Measurements from ENCODE around the gene ZRANB3.
A peak's percentile ranks its signal among the peaks of the same experiment; 100 is the strongest.

The ZRANB3 gene

GRCh38 chr2:135169900-135170753, 360.9 kb downstream of the ZRANB3 start:
- peaks cover 10% of the 10 kb centered on the region for H3K4me1 Mint-ChIP-seq
- no peak overlapping the region for H3K27ac Mint-ChIP-seq
- no peaks in the 10 kb centered on the region for H3K9me3 Mint-ChIP-seq
- ATAC-seq (peak; percentile 62), DNase-seq (ENCODE audit: low spot score in 2 of 2) (no peak)
- H3K4me3 Mint-ChIP-seq = peak overlapping the region; percentile 18
- peaks cover 58% of the 10 kb centered on the region for H3K36me3 Mint-ChIP-seq

GRCh38 chr2:135168204-135168856, 362.7 kb downstream of the ZRANB3 start:
- Mint-ChIP-seq H3K4me3 (no peak overlapping the region), H3K36me3 (peaks cover 72% of the 10 kb centered on the region)

GRCh38 chr2:135167273-135167672, 363.7 kb downstream of the ZRANB3 start:
- H3K4me1 Mint-ChIP-seq = peaks cover 10% of the 10 kb centered on the region
- DNase-seq (ENCODE audit: low spot score in 2 of 2) (no peak), ATAC-seq (no peak)
- no peaks in the 10 kb centered on the region for H3K9me3 Mint-ChIP-seq
- no peak overlapping the region for H3K27ac Mint-ChIP-seq
- H3K36me3 Mint-ChIP-seq = peaks cover 71% of the 10 kb centered on the region
- H3K4me3 Mint-ChIP-seq = no peak overlapping the region

More at GRCh38 chr2:135168204-135168856, 362.7 kb downstream of the ZRANB3 start:
- Mint-ChIP-seq H3K4me1 (peaks cover 10% of the 10 kb centered on the region), H3K27ac (no peak overlapping the region), H3K9me3 (no peaks in the 10 kb centered on the region)
- ATAC-seq = no peak
- no peak for DNase-seq (ENCODE audit: low spot score in 2 of 2)

- peaks cover 5% of the 10 kb centered on the region for H3K4me1 Mint-ChIP-seq
- no peak for DNase-seq (ENCODE audit: low spot score in 2 of 2)
- H3K27ac Mint-ChIP-seq = peak overlapping the region; percentile 54
- H3K9me3 Mint-ChIP-seq = no peaks in the 10 kb centered on the region
- ATAC-seq = no peak
- peaks cover 60% of the 10 kb centered on the region for H3K36me3 Mint-ChIP-seq
- no peak overlapping the region for H3K4me3 Mint-ChIP-seq
Measured at GRCh38 chr2:135164431-135164830, 366.6 kb downstream of the ZRANB3 start.

DNA sequence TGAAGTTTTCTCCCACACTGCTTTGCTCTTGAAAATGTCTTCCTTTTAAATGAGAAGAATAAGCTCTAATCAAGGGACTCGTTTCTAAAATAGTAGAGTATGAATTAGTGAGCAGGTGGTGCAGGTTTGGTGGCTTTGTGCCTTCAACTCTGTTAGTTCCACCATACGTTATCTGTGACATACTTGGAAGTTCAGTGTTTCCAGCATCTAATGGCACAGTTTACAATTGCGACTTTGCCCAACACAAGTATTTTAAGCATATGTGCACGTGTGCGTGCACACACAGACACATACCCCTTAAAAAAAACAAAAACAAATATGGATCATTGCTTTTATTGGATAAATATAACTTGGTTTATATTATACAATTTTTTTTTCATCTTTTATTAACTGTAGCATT, 367.1 kb downstream of the ZRANB3 start:
- Mint-ChIP-seq H3K4me3 (no peak overlapping the region), H3K9me3 (no peaks in the 10 kb centered on the region), H3K4me1 (peaks cover 5% of the 10 kb centered on the region), H3K36me3 (peaks cover 59% of the 10 kb centered on the region), H3K27ac (peak overlapping the region; percentile 54)
- DNase-seq (ENCODE audit: low spot score in 2 of 2) (no peak), ATAC-seq (no peak)

- H3K9me3 Mint-ChIP-seq = no peaks in the 10 kb centered on the region
- no peak overlapping the region for H3K4me3 Mint-ChIP-seq
- peaks cover 58% of the 10 kb centered on the region for H3K36me3 Mint-ChIP-seq
Measured at GRCh38 chr2:135163306-135163705, 367.7 kb downstream of the ZRANB3 start.

GRCh38 chr2:135162786-135163185, 368.2 kb downstream of the ZRANB3 start:
- no peak overlapping the region for H3K4me3 Mint-ChIP-seq
- H3K9me3 Mint-ChIP-seq = no peaks in the 10 kb centered on the region
- H3K36me3 Mint-ChIP-seq = peaks cover 58% of the 10 kb centered on the region
- H3K4me1 Mint-ChIP-seq = no peaks in the 10 kb centered on the region
- ATAC-seq (no peak), DNase-seq (ENCODE audit: low spot score in 2 of 2) (no peak)
- no peak overlapping the region for H3K27ac Mint-ChIP-seq

More at GRCh38 chr2:135163306-135163705, 367.7 kb downstream of the ZRANB3 start:
- DNase-seq (ENCODE audit: low spot score in 2 of 2) (no peak), ATAC-seq (no peak)
- H3K4me1 Mint-ChIP-seq = no peaks in the 10 kb centered on the region
- H3K27ac Mint-ChIP-seq = no peak overlapping the region

DNA sequence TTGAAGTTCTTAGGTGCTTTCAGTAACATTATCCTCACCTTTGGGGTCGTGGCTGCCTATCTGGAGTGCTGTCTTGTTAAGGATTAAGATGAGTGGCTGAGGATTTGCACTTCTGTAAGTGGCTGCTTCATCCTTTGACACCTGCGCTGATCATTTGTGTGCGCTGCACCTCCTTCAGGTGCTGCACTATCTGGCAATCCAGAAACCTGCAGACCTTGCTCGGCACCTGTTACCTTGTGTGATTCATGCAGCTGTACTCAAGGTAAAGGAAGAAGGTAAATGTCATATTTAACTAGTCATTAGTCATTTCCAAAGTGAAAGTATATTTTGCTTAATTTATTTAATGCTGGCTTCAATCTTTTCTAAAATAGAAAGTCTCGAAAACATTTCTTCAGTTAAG, 368.6 kb downstream of the ZRANB3 start:
- DNase-seq (ENCODE audit: low spot score in 2 of 2) (no peak), ATAC-seq (no peak)
- no peak overlapping the region for H3K4me3 Mint-ChIP-seq
- no peak overlapping the region for H3K27ac Mint-ChIP-seq
- no peaks in the 10 kb centered on the region for H3K9me3 Mint-ChIP-seq
- H3K4me1 Mint-ChIP-seq = no peaks in the 10 kb centered on the region
- peaks cover 58% of the 10 kb centered on the region for H3K36me3 Mint-ChIP-seq

GRCh38 chr2:135159191-135159590, 371.8 kb downstream of the ZRANB3 start:
- DNase-seq (ENCODE audit: low spot score in 2 of 2) (no peak), ATAC-seq (no peak)
- no peaks in the 10 kb centered on the region for H3K9me3 Mint-ChIP-seq
- peaks cover 67% of the 10 kb centered on the region for H3K36me3 Mint-ChIP-seq
- H3K4me1 Mint-ChIP-seq = peaks cover 8% of the 10 kb centered on the region
- no peak overlapping the region for H3K27ac Mint-ChIP-seq
- no peak overlapping the region for H3K4me3 Mint-ChIP-seq

GRCh38 chr2:135157856-135158255, 373.2 kb downstream of the ZRANB3 start:
- H3K4me1 Mint-ChIP-seq = peaks cover 10% of the 10 kb centered on the region
- DNase-seq (ENCODE audit: low spot score in 2 of 2) (no peak), ATAC-seq (no peak)
- H3K27ac Mint-ChIP-seq = no peak overlapping the region
- no peak overlapping the region for H3K4me3 Mint-ChIP-seq
- peaks cover 70% of the 10 kb centered on the region for H3K36me3 Mint-ChIP-seq
- no peaks in the 10 kb centered on the region for H3K9me3 Mint-ChIP-seq

DNA sequence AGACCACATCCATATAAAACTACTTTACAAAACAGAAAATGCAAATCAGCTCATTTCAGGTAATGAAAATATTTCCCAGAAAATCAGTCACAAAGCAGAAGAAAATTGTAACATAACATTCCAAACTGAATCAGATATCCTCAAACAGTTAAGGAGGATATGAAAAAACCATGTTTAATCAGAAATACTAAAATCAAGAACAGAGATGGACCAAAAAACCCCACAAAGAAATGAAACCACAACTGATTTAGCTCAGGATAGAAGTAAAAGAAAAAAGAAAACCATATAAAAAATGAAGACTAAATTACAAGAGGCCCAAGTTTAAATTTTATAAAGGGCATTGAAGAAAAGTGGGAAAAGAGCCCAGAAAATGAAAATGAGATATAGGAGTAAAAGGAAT, 376.1 kb downstream of the ZRANB3 start:
- H3K36me3 Mint-ChIP-seq = peaks cover 80% of the 10 kb centered on the region
- H3K4me3 Mint-ChIP-seq = no peak overlapping the region
- H3K27ac Mint-ChIP-seq = peak overlapping the region; percentile 9
- no peaks in the 10 kb centered on the region for H3K9me3 Mint-ChIP-seq
- ATAC-seq (no peak), DNase-seq (ENCODE audit: low spot score in 2 of 2) (no peak)
- peaks cover 10% of the 10 kb centered on the region for H3K4me1 Mint-ChIP-seq

- peaks cover 10% of the 10 kb centered on the region for H3K4me1 Mint-ChIP-seq
- ATAC-seq (no peak), DNase-seq (ENCODE audit: low spot score in 2 of 2) (no peak)
- H3K36me3 Mint-ChIP-seq = peaks cover 61% of the 10 kb centered on the region
- no peak overlapping the region for H3K4me3 Mint-ChIP-seq
- H3K27ac Mint-ChIP-seq = no peak overlapping the region
- no peaks in the 10 kb centered on the region for H3K9me3 Mint-ChIP-seq
Measured at GRCh38 chr2:135152361-135152760, 378.7 kb downstream of the ZRANB3 start.

- ATAC-seq = no peak
- Mint-ChIP-seq H3K27ac (no peak overlapping the region), H3K36me3 (peaks cover 54% of the 10 kb centered on the region), H3K4me3 (no peak overlapping the region), H3K4me1 (peaks cover 10% of the 10 kb centered on the region), H3K9me3 (no peaks in the 10 kb centered on the region)
- DNase-seq (ENCODE audit: low spot score in 2 of 2) = no peak
Measured at GRCh38 chr2:135151615-135152014, 379.4 kb downstream of the ZRANB3 start.

DNA sequence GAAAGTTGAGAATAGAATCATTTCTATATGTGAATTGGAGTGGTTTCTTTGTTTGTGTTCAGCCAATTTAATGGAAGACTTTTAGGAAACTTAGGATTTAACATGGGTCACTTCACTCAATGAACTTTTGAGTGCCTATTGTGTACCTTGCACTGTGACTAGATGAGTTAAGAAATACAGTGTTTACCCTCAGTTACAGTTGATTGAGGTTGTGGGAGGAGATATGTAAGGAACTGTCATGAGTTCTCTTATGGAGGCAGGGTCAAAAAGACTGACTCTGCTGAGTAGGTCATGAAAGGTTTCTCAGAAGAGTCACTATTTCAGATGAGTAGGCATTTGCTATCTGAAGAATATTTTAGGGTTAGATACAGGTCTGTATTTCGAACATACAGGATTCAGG, 380.3 kb downstream of the ZRANB3 start:
- no peak for ATAC-seq
- Mint-ChIP-seq H3K36me3 (peaks cover 45% of the 10 kb centered on the region), H3K9me3 (no peaks in the 10 kb centered on the region), H3K27ac (no peak overlapping the region), H3K4me3 (no peak overlapping the region), H3K4me1 (peaks cover 10% of the 10 kb centered on the region)
- DNase-seq (ENCODE audit: low spot score in 2 of 2) = no peak

GRCh38 chr2:135149251-135149650, 381.8 kb downstream of the ZRANB3 start:
- ATAC-seq (no peak), DNase-seq (ENCODE audit: low spot score in 2 of 2) (no peak)
- H3K4me1 Mint-ChIP-seq = peaks cover 2% of the 10 kb centered on the region
- H3K36me3 Mint-ChIP-seq = peaks cover 30% of the 10 kb centered on the region
- no peak overlapping the region for H3K4me3 Mint-ChIP-seq
- no peak overlapping the region for H3K27ac Mint-ChIP-seq
- H3K9me3 Mint-ChIP-seq = no peaks in the 10 kb centered on the region

DNA sequence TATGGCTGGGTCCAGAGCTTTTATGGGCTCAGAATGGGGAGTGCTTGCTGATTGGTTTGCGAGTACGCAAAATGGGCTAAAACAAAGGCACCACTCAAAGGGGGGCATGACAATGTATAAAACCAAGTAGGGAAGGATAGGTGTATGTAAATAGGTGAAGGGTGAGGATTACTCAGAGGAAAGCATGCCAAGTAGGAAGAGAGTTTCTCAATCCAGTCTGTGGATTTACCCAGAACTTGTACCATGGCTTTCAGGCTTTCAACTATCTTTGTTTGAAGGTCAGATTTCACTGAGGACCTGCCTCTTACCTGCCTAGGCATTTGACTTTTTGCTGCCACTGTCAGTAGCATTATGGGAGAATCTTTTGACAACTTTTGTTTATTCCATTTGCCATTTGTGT, 386.7 kb downstream of the ZRANB3 start:
- Mint-ChIP-seq H3K4me3 (no peak overlapping the region), H3K9me3 (peaks cover 6% of the 10 kb centered on the region), H3K27ac (no peak overlapping the region), H3K4me1 (no peaks in the 10 kb centered on the region), H3K36me3 (peaks cover 17% of the 10 kb centered on the region)
- ATAC-seq (no peak), DNase-seq (ENCODE audit: low spot score in 2 of 2) (no peak)
